ENCODE results near the gene XYLT1.

Gene XYLT1

GRCh38 chr16:17105239-17105797, 365.4 kb downstream of the XYLT1 start:
- H3K27me3 ChIP-seq (ENCODE audit: insufficient read depth, low read length): no peaks in the 10 kb centered on the region
- H3K27ac ChIP-seq (ENCODE audit: low read depth, low read length): no peak overlapping the region
- H3K79me2 ChIP-seq (ENCODE audit: control insufficient read depth, insufficient read depth, low read length, unreplicated experiment): no peaks in the 10 kb centered on the region
- H3K36me3 ChIP-seq (ENCODE audit: insufficient read depth, low read length): no peaks in the 10 kb centered on the region
- no peak overlapping the region for H2AFZ ChIP-seq (ENCODE audit: low read length, unreplicated experiment)
- no peaks in the 10 kb centered on the region for H3K4me1 ChIP-seq (ENCODE audit: control insufficient read depth, insufficient read depth, low read length, unreplicated experiment)
- H3K4me3 ChIP-seq (ENCODE audit: low read depth, low read length): no peak overlapping the region

GRCh38 chr16:17104654-17105053, 366.1 kb downstream of the XYLT1 start:
- no peak overlapping the region for H3K4me3 ChIP-seq (ENCODE audit: low read depth, low read length)
- H3K4me1 ChIP-seq (ENCODE audit: control insufficient read depth, insufficient read depth, low read length, unreplicated experiment): no peaks in the 10 kb centered on the region
- H3K27ac ChIP-seq (ENCODE audit: low read depth, low read length): no peak overlapping the region
- no peak overlapping the region for H2AFZ ChIP-seq (ENCODE audit: low read length, unreplicated experiment)
- no peaks in the 10 kb centered on the region for H3K27me3 ChIP-seq (ENCODE audit: insufficient read depth, low read length)
- no peaks in the 10 kb centered on the region for H3K36me3 ChIP-seq (ENCODE audit: insufficient read depth, low read length)
- no peaks in the 10 kb centered on the region for H3K79me2 ChIP-seq (ENCODE audit: control insufficient read depth, insufficient read depth, low read length, unreplicated experiment)

GRCh38 chr16:17103216-17103615, 367.5 kb downstream of the XYLT1 start:
- H3K4me3 ChIP-seq (ENCODE audit: low read depth, low read length): no peak overlapping the region
- H3K27me3 ChIP-seq (ENCODE audit: insufficient read depth, low read length): no peaks in the 10 kb centered on the region
- no peaks in the 10 kb centered on the region for H3K36me3 ChIP-seq (ENCODE audit: insufficient read depth, low read length)
- H3K4me1 ChIP-seq (ENCODE audit: control insufficient read depth, insufficient read depth, low read length, unreplicated experiment): no peaks in the 10 kb centered on the region
- no peak overlapping the region for H3K27ac ChIP-seq (ENCODE audit: low read depth, low read length)
- no peaks in the 10 kb centered on the region for H3K79me2 ChIP-seq (ENCODE audit: control insufficient read depth, insufficient read depth, low read length, unreplicated experiment)
- no peak overlapping the region for H2AFZ ChIP-seq (ENCODE audit: low read length, unreplicated experiment)

- peaks cover 8% of the 10 kb centered on the region for H3K27me3 ChIP-seq (ENCODE audit: insufficient read depth, low read length)
- no peaks in the 10 kb centered on the region for H3K4me1 ChIP-seq (ENCODE audit: control insufficient read depth, insufficient read depth, low read length, unreplicated experiment)
These were observed 369.1 kb downstream of the XYLT1 start for GRCh38 chr16:17101646-17102045.

GRCh38 chr16:17098685-17099084, 372.1 kb downstream of the XYLT1 start:
- Histone ChIP-seq H2AFZ (ENCODE audit: low read length, unreplicated experiment) (no peak overlapping the region), H3K4me3 (ENCODE audit: low read depth, low read length) (no peak overlapping the region), H3K27ac (ENCODE audit: low read depth, low read length) (no peak overlapping the region), H3K4me1 (ENCODE audit: control insufficient read depth, insufficient read depth, low read length, unreplicated experiment) (no peaks in the 10 kb centered on the region), H3K79me2 (ENCODE audit: control insufficient read depth, insufficient read depth, low read length, unreplicated experiment) (no peaks in the 10 kb centered on the region), H3K27me3 (ENCODE audit: insufficient read depth, low read length) (peaks cover 28% of the 10 kb centered on the region), H3K36me3 (ENCODE audit: insufficient read depth, low read length) (no peaks in the 10 kb centered on the region)

More at GRCh38 chr16:17101646-17102045, 369.1 kb downstream of the XYLT1 start:
- Histone ChIP-seq H3K79me2 (ENCODE audit: control insufficient read depth, insufficient read depth, low read length, unreplicated experiment) (no peaks in the 10 kb centered on the region), H3K4me3 (ENCODE audit: low read depth, low read length) (no peak overlapping the region), H3K36me3 (ENCODE audit: insufficient read depth, low read length) (no peaks in the 10 kb centered on the region), H2AFZ (ENCODE audit: low read length, unreplicated experiment) (no peak overlapping the region), H3K27ac (ENCODE audit: low read depth, low read length) (no peak overlapping the region)

- H3K27me3 ChIP-seq (ENCODE audit: insufficient read depth, low read length): peaks cover 26% of the 10 kb centered on the region; the same call in 1 of the 2 replicates
- no peaks in the 10 kb centered on the region for H3K36me3 ChIP-seq (ENCODE audit: insufficient read depth, low read length)
- H3K4me3 ChIP-seq (ENCODE audit: low read depth, low read length): no peak overlapping the region
- H3K4me1 ChIP-seq (ENCODE audit: control insufficient read depth, insufficient read depth, low read length, unreplicated experiment): no peaks in the 10 kb centered on the region
- no peak overlapping the region for H3K27ac ChIP-seq (ENCODE audit: low read depth, low read length)
- H2AFZ ChIP-seq (ENCODE audit: low read length, unreplicated experiment): no peak overlapping the region
- no peaks in the 10 kb centered on the region for H3K79me2 ChIP-seq (ENCODE audit: control insufficient read depth, insufficient read depth, low read length, unreplicated experiment)
These were observed 386.6 kb downstream of the XYLT1 start for GRCh38 chr16:17084130-17084529.

GRCh38 chr16:17083628-17084027, 387.1 kb downstream of the XYLT1 start:
- H2AFZ ChIP-seq (ENCODE audit: low read length, unreplicated experiment): no peak overlapping the region
- H3K27me3 ChIP-seq (ENCODE audit: insufficient read depth, low read length): peaks cover 23% of the 10 kb centered on the region; the same call in 1 of the 2 replicates
- H3K4me3 ChIP-seq (ENCODE audit: low read depth, low read length): no peak overlapping the region
- no peaks in the 10 kb centered on the region for H3K36me3 ChIP-seq (ENCODE audit: insufficient read depth, low read length)
- H3K27ac ChIP-seq (ENCODE audit: low read depth, low read length): no peak overlapping the region
- H3K79me2 ChIP-seq (ENCODE audit: control insufficient read depth, insufficient read depth, low read length, unreplicated experiment): no peaks in the 10 kb centered on the region
- H3K4me1 ChIP-seq (ENCODE audit: control insufficient read depth, insufficient read depth, low read length, unreplicated experiment): no peaks in the 10 kb centered on the region

- Histone ChIP-seq H3K79me2 (ENCODE audit: control insufficient read depth, insufficient read depth, low read length, unreplicated experiment) (no peaks in the 10 kb centered on the region), H3K4me3 (ENCODE audit: low read depth, low read length) (no peak overlapping the region), H3K27me3 (ENCODE audit: insufficient read depth, low read length) (peaks cover 16% of the 10 kb centered on the region; the same call in 1 of the 2 replicates), H2AFZ (ENCODE audit: low read length, unreplicated experiment) (no peak overlapping the region), H3K36me3 (ENCODE audit: insufficient read depth, low read length) (no peaks in the 10 kb centered on the region), H3K4me1 (ENCODE audit: control insufficient read depth, insufficient read depth, low read length, unreplicated experiment) (no peaks in the 10 kb centered on the region), H3K27ac (ENCODE audit: low read depth, low read length) (no peak overlapping the region)
These were observed 388.5 kb downstream of the XYLT1 start for GRCh38 chr16:17082095-17082882.

- Histone ChIP-seq H3K36me3 (ENCODE audit: insufficient read depth, low read length) (no peaks in the 10 kb centered on the region), H2AFZ (ENCODE audit: low read length, unreplicated experiment) (no peak overlapping the region), H3K4me1 (ENCODE audit: control insufficient read depth, insufficient read depth, low read length, unreplicated experiment) (no peaks in the 10 kb centered on the region), H3K27ac (ENCODE audit: low read depth, low read length) (no peak overlapping the region), H3K27me3 (ENCODE audit: insufficient read depth, low read length) (peaks cover 16% of the 10 kb centered on the region; the same call in 1 of the 2 replicates), H3K4me3 (ENCODE audit: low read depth, low read length) (no peak overlapping the region), H3K79me2 (ENCODE audit: control insufficient read depth, insufficient read depth, low read length, unreplicated experiment) (no peaks in the 10 kb centered on the region)
These were observed 390.7 kb downstream of the XYLT1 start for GRCh38 chr16:17080105-17080504.

GRCh38 chr16:17078931-17079631, 391.7 kb downstream of the XYLT1 start:
- H3K36me3 ChIP-seq (ENCODE audit: insufficient read depth, low read length): no peaks in the 10 kb centered on the region
- H3K79me2 ChIP-seq (ENCODE audit: control insufficient read depth, insufficient read depth, low read length, unreplicated experiment): no peaks in the 10 kb centered on the region
- no peaks in the 10 kb centered on the region for H3K4me1 ChIP-seq (ENCODE audit: control insufficient read depth, insufficient read depth, low read length, unreplicated experiment)
- no peak overlapping the region for H3K27ac ChIP-seq (ENCODE audit: low read depth, low read length)
- H2AFZ ChIP-seq (ENCODE audit: low read length, unreplicated experiment): no peak overlapping the region
- peaks cover 22% of the 10 kb centered on the region; the same call in 1 of the 2 replicates for H3K27me3 ChIP-seq (ENCODE audit: insufficient read depth, low read length)
- no peak overlapping the region for H3K4me3 ChIP-seq (ENCODE audit: low read depth, low read length)

All from ACC112 (cell line).